Retinal pigment epithelial cell (primary cell): ENCODE data around the gene ZNF215.
"Not testable (repeated sequence)": the region's sequence is repeated elsewhere in the genome, so short reads cannot be mapped to it uniquely, and the experiment has no call there.

Source experiments
- DNase-seq: peaks from one replicate; pipeline ENCODE4 v3.0.0-alpha.2; 2010; ENCODE audit warnings: low read depth
- H3K4me3 ChIP-seq: 2 replicates; pipeline ENCODE4 v1.5.1; 2011; ENCODE audit warnings: mild to moderate bottlenecking, low read length, control low read depth, moderate library complexity
- CTCF ChIP-seq: conservative IDR thresholded peaks from 2 replicates; pipeline ENCODE4 v1.5.1; 2011; ENCODE audit warnings: low read depth, low read length, control low read depth, inconsistent platforms

ZNF215 gene

GRCh38 chr11:6931146-6931713 is 5.0 kb downstream of the ZNF215 start:
- no peak for DNase-seq
- no peak for TF ChIP-seq CTCF
- no peak overlapping the region for H3K4me3 ChIP-seq

- TF ChIP-seq CTCF: no peak
- DNase-seq: no peak
- H3K4me3 ChIP-seq: no peak overlapping the region
Measured at GRCh38 chr11:6932145-6932544, 5.9 kb downstream of the ZNF215 start.

- TF ChIP-seq CTCF: no peak
- no peak for DNase-seq
- H3K4me3 ChIP-seq: no peak overlapping the region
Measured at GRCh38 chr11:6941970-6942369, 15.7 kb downstream of the ZNF215 start.

GRCh38 chr11:6943131-6943530 is 16.9 kb downstream of the ZNF215 start:
- no peak for DNase-seq
- no peak overlapping the region for H3K4me3 ChIP-seq
- no peak for TF ChIP-seq CTCF

GRCh38 chr11:6954248-6954647 is 28.0 kb downstream of the ZNF215 start:
- DNase-seq, H3K4me3 ChIP-seq: not testable (repeated sequence)

GRCh38 chr11:6962141-6962540 is 35.9 kb downstream of the ZNF215 start:
- TF ChIP-seq CTCF: no peak
- DNase-seq: no peak

GRCh38 chr11:6962673-6963072 is 36.4 kb downstream of the ZNF215 start:
- no peak for TF ChIP-seq CTCF
- no peak for DNase-seq
- H3K4me3 ChIP-seq: no peak overlapping the region

More at GRCh38 chr11:6962141-6962540, 35.9 kb downstream of the ZNF215 start:
- H3K4me3 ChIP-seq: no peak overlapping the region

GRCh38 chr11:6968816-6969215 is 42.6 kb downstream of the ZNF215 start:
- no peak for DNase-seq
- TF ChIP-seq CTCF: no peak
- no peak overlapping the region for H3K4me3 ChIP-seq

GRCh38 chr11:6969854-6970253 is 43.6 kb downstream of the ZNF215 start:
- not testable (repeated sequence) for H3K4me3 ChIP-seq, DNase-seq
